ENCODE measurements around the gene UBAC2. TPM values are rescaled to one million over a fixed set of nuclear protein-coding genes. Genes with fewer than 3 reads are reported as not detected.
"Not testable (repeated sequence)": the region's sequence is repeated elsewhere in the genome, so short reads cannot be mapped to it uniquely, and the experiment has no call there.

Gene UBAC2
- polyA plus RNA-seq, 3 donors: 98.7 to 109 (median 101) TPM

GRCh38 chr13:99405966-99406365, 205.3 kb downstream of the UBAC2 start:
- no peak for DNase-seq (ENCODE audit: low read depth in 3 of 3, low spot score in 2 of 3)

GRCh38 chr13:99406799-99407201, 206.1 kb downstream of the UBAC2 start:
- no peak for DNase-seq (ENCODE audit: low read depth in 3 of 3, low spot score in 2 of 3)

GRCh38 chr13:99407906-99408702, 207.4 kb downstream of the UBAC2 start:
- no peak for DNase-seq (ENCODE audit: low read depth in 3 of 3, low spot score in 2 of 3)

DNA sequence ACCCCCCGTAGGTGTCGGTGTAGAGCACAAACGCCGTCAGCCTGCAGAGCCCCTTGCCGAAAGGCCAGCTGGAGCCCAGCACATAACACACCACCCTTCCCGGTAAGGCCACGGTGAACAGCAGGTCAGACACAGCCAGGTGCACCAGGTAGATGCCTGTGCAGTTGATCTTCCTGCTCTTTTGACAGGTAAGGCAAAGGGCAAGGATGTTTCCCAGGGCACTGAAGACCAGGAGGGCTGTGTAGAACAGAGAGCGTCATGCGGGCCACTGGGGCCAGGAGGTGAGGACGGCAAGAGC, 208.0 kb downstream of the UBAC2 start:
- DNase-seq (ENCODE audit: low read depth in 3 of 3, low spot score in 2 of 3): no peak

DNA sequence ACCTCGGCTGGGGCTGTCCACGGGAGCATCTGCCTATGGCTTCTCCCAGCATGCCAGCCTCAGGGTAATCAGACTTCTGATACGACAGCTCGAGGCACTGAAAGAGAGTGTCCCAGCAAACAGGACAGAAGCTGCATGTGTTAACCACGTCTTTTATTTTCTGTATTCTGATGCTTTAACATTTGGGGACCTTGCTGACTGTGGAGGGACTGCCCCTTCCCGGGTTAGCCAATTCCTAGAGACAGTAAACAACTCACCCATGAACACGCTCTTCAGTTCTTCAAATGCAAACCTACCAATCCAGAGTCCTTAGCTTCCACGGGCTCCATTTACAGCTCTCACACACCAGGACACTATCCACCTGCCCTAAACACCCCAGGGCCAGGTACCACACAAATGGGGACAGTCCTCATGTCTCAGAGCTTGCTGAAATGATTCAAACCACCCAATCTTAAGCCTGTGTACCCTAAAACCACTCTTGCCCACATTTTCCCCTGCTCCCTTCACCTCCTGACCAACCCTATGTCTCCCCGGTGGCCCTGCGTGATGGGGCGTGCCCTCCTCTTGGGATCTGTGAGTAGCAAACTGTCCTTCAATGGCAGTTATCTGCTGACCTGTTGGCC, 208.9 kb downstream of the UBAC2 start:
- DNase-seq (ENCODE audit: low read depth in 3 of 3, low spot score in 2 of 3): not testable (repeated sequence)

DNA sequence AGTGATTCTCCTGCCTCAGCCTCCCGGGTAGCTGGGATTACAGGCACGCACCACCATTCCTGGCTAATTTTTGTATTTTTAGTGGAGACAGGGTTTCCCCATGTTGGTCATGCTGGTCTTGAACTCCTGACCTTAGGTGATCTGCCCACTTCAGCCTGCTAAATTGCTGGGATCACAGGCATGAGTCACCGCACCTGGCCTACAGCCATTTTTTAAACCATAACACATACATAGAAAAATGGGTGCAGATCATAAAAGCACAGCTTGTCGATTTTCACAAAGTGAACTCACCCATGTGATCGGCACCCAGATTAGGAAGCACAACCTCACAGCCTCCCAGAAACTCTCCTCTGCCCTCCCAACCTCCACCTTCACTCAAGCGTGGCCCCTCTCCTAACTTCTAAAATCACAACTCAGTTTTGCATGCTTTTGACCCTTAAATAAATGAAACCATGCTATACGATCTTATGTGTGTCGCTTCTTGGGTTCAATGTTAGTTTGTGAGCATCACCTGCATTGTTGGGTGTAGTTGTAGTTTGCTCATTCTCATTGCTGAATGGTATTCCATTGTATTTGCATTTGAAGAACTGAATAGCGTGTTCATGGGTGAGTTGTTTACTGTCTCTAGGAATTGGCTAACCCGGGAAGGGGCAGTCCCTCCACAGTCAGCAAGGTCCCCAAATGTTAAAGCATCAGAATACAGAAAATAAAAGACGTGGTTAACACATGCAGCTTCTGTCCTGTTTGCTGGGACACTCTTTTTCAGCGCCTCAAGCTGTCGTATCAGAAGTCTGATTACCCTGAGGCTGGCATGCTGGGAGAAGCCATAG, 210.2 kb downstream of the UBAC2 start:
- DNase-seq (ENCODE audit: low read depth in 3 of 3, low spot score in 2 of 3): not testable (repeated sequence)

- no peak for DNase-seq (ENCODE audit: low read depth in 3 of 3, low spot score in 2 of 3)
Observed at GRCh38 chr13:99412856-99413255, 212.2 kb downstream of the UBAC2 start.

DNA sequence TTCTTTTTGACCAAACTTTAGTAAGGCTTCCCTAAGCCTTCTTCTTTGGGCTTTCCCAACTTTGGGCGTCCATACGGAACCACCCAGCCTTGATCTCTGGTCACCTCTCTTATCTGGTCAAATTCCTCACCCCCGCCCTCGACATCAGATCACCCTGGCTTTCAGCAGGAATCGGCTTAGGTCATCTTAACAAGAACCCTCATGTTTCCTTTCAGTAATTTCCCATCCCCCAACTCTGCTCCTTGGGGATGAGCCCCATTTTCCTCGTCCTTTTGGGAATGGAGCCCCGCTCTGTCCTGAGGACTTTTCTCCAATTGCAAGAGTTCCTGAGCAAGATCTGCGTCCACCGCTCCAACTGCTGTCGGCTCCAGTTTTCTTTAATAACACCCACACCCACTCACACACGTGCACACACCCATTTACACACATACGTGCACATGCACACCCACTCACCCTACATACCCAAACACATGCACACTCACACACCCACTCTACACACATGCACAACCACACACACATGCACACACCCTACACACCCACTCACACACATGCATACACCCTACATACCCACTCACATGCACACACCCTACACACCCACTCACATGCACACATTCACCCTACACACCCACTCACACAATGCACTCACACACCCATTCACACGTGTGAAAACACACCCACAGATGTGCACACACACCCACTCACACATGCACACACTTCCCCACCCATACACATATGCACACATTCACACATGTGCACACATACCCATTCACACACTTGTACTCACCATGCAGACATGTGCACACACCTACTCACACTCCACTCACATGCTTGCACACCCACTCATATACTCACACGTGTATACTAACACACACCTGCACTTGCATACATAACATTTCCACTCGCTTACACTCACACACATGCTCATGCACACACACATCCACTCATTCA, 213.7 kb downstream of the UBAC2 start:
- no peak for DNase-seq (ENCODE audit: low read depth in 3 of 3, low spot score in 2 of 3)

- no peak for DNase-seq (ENCODE audit: low read depth in 3 of 3, low spot score in 2 of 3)
Observed at GRCh38 chr13:99415014-99415650, 214.5 kb downstream of the UBAC2 start.

GRCh38 chr13:99415851-99416331, 215.2 kb downstream of the UBAC2 start:
- DNase-seq (ENCODE audit: low read depth in 3 of 3, low spot score in 2 of 3): no peak

GRCh38 chr13:99416411-99417121, 215.9 kb downstream of the UBAC2 start:
- DNase-seq (ENCODE audit: low read depth in 3 of 3, low spot score in 2 of 3): no peak

- DNase-seq (ENCODE audit: low read depth in 3 of 3, low spot score in 2 of 3): no peak
Observed at GRCh38 chr13:99417201-99418102, 216.8 kb downstream of the UBAC2 start.

DNA sequence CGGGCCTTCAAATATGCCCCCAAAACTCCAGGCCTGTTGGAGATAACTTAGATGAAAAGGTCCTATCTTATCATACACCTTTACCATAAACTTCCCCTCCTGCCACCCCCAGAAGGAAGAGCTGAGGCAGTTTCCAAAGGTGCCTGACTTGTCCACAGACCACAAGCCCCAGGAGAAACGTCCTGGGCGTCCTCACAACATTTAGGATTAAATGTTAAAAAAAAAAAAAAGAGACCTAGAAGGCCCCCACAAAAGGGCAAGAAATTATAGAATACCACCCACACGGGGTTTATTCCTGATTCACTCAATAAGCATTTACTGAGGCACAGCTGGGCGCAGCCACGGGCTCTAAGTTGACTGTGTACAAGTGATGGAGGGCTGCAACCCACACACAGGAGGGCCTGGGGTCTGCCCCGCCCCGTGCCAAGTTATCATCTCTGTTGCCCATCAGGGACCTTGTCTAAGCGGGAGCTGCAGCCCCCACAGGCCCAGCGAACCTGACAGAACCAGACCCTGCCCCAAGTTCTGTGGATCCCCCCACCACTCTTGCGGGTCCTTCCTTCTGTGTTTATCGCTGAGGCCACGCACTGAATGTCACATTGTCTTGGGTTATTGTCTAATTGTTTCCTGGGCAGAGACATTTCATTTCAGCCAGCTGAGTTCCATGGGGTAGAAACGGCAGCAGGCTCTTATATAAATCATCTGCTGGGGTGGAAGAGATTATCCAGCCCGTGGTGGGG, 217.6 kb downstream of the UBAC2 start:
- no peak for DNase-seq (ENCODE audit: low read depth in 3 of 3, low spot score in 2 of 3)

DNA sequence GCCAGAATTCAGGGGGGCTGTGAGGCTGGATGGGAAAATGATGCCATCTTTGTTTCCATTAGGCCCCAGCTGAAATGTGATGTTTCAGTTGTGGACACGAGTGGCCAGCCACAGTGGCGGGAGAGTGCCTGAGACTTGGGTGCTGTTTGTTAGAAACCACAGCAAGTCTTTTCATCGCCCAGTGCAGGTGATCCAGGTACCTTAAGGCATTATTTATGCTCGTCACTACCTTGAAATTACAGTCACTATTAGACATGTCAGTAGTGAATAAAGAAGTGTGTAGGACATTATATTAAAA, 218.1 kb downstream of the UBAC2 start:
- no peak for DNase-seq (ENCODE audit: low read depth in 3 of 3, low spot score in 2 of 3)

DNA sequence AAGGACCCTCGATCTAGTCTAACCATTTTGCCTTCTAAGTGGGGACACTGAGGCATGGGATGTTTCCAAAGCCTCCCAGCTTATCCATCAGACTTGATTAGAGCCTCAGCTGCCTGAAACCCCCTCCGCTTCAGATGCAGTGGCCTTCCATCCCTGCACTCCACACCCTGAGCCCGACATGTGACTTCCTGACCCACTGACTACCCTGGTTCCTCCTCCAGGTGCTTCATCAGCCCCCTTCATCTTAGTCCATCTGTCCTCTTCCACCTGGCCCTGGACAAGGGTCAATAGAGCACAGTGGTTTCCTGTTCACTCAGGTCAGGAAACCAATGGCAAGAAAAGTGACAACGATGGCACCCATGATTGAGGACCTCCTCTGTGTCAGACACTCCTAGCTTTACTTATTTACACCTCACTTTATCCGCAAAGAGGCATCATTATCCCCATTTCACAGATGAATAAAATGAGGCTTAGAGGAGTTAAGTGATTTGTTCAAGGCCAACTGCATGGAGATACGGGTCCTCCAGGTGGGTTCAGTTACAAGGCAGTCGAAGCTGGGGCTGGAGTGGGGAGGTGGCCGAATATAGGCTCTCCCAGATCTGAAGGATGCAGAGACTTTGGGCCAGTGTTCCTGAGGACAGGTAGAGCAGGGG, 219.1 kb downstream of the UBAC2 start:
- no peak for DNase-seq (ENCODE audit: low read depth in 3 of 3, low spot score in 2 of 3)

GRCh38 chr13:99421271-99421670, 220.6 kb downstream of the UBAC2 start:
- no peak for DNase-seq (ENCODE audit: low read depth in 3 of 3, low spot score in 2 of 3)
